H1 (cell line): ENCODE measurements around the gene DZIP1L. TPM values are rescaled to one million over a fixed set of nuclear protein-coding genes. Genes with fewer than 3 reads are reported as not detected.

Experiments
- CTCF ChIA-PET: fragments of 300-600 bp; sonication (Branson Sonifier 250); formaldehyde crosslinking; loops from one replicate; lab custom pipeline; 2021; ENCODE audit not compliant: partially characterized antibody; lab: Charles Lee
- POLR2A ChIA-PET: fragments of 300-600 bp; sonication (Branson Sonifier 250); formaldehyde crosslinking; loops from one replicate; lab custom pipeline; 2021; ENCODE audit warnings: inconsistent platforms; ENCODE audit not compliant: partially characterized antibody; lab: Charles Lee
- DNase-seq, 2 experiments: peaks; one replicate each; pipeline versions ENCODE4 v3.0.0 to v3.0.0-alpha.2; 2010 to 2022; ENCODE audit warnings: low spot score in 2 of 2, low read depth in 1 of 2, mixed read lengths in 1 of 2
- FAIRE-seq: peaks from 2 replicates; lab custom pipeline; 2011; peaks lifted over from hg19 to GRCh38; lab: Jason Lieb, UNC
- H2AFZ ChIP-seq: 2 replicates; pipeline ENCODE4 v1.8.1; 2012; ENCODE audit warnings: low read length, inconsistent platforms
- H2AK5ac ChIP-seq: 2 replicates; pipeline ENCODE4 v1.6.1; 2013; ENCODE audit warnings: low read depth, low read length
- H2BK120ac ChIP-seq: replicated peaks from 2 replicates; pipeline ENCODE3; 2013; ENCODE audit warnings: low read depth, low read length, inconsistent platforms
- H2BK12ac ChIP-seq: 2 replicates; pipeline ENCODE4 v1.6.1; 2013; ENCODE audit warnings: low read depth, low read length
- H2BK15ac ChIP-seq: 2 replicates; pipeline ENCODE4 v1.6.1; 2013; ENCODE audit warnings: low read length
- H2BK20ac ChIP-seq: 2 replicates; pipeline ENCODE4 v1.6.1; 2013; ENCODE audit warnings: low read length
- H2BK5ac ChIP-seq: 2 replicates; pipeline ENCODE4 v1.6.1; 2013; ENCODE audit warnings: low read depth, low read length
- H3K14ac ChIP-seq: 2 replicates; pipeline ENCODE4 v1.6.1; 2013; ENCODE audit warnings: inconsistent platforms; ENCODE audit not compliant: insufficient read length
- H3K18ac ChIP-seq: 2 replicates; pipeline ENCODE4 v1.6.1; 2013; ENCODE audit warnings: low read length; ENCODE audit errors: extremely low read depth
- H3K23ac ChIP-seq: 2 replicates; pipeline ENCODE4 v1.6.1; 2013; ENCODE audit warnings: inconsistent platforms; ENCODE audit not compliant: insufficient read length
- H3K23me2 ChIP-seq: 2 replicates; pipeline ENCODE4 v1.6.1; 2013; ENCODE audit warnings: low read depth, low read length
- H3K27ac ChIP-seq: 2 replicates; pipeline ENCODE4 v1.6.1; 2011; ENCODE audit warnings: low read depth, low read length, inconsistent platforms
- H3K27me3 ChIP-seq, 4 experiments: replicated peaks in 1 of 4; 1 replicate in 1 of 4; 2 replicates in 3 of 4; pipeline versions ENCODE4 v1.6.1 to v1.8.1; 2011 to 2013; ENCODE audit warnings: low read length in 3 of 4, mild to moderate bottlenecking in 3 of 4, inconsistent platforms in 2 of 4, mixed read lengths in 2 of 4, moderate library complexity in 1 of 4; ENCODE audit not compliant: control insufficient read depth in 3 of 4, insufficient read depth in 3 of 4; ENCODE audit errors: extremely low read depth in 1 of 4
- H3K36me3 ChIP-seq, 4 experiments: 2 replicates each; pipeline versions ENCODE4 v1.6.1 to v1.8.1; 2011 to 2013; ENCODE audit warnings: mild to moderate bottlenecking in 4 of 4, low read length in 3 of 4, moderate library complexity in 2 of 4, control low read depth in 1 of 4, inconsistent platforms in 1 of 4; ENCODE audit not compliant: insufficient read depth in 4 of 4, control insufficient read depth in 2 of 4
- H3K4ac ChIP-seq: replicated peaks from 2 replicates; pipeline ENCODE3; 2013; ENCODE audit warnings: low read length, low read depth, mixed read lengths, inconsistent platforms; ENCODE audit not compliant: insufficient read length
- H3K4me1 ChIP-seq, 4 experiments: replicated peaks in 1 of 4; 1 replicate in 1 of 4; 2 replicates in 3 of 4; pipeline versions ENCODE4 v1.6.1 to v1.8.1; 2011 to 2013; ENCODE audit warnings: low read length in 3 of 4, inconsistent platforms in 2 of 4, mixed read lengths in 1 of 4; ENCODE audit not compliant: insufficient read depth in 4 of 4, control insufficient read depth in 3 of 4
- H3K4me2 ChIP-seq, 2 experiments: 2 replicates each; pipeline versions ENCODE4 v1.6.1 to v1.8.1; 2011 to 2013; ENCODE audit warnings: low read depth in 2 of 2, low read length in 2 of 2, control low read depth in 1 of 2, inconsistent platforms in 1 of 2, mild to moderate bottlenecking in 1 of 2; ENCODE audit not compliant: insufficient read depth in 1 of 2
- H3K4me3 ChIP-seq, 4 experiments: fragments of 200-600, 300-600 bp in 1 of 4; sonication (generic), shearing (Covaris generic), sonication (Bioruptor Twin) in 1 of 4; 2 replicates each; pipeline versions ENCODE4 v1.5.1 to v1.8.1; 2011 to 2016; ENCODE audit warnings: low read length in 4 of 4, low read depth in 3 of 4, control low read depth in 2 of 4, inconsistent platforms in 2 of 4, mild to moderate bottlenecking in 2 of 4, mixed read lengths in 1 of 4, moderate library complexity in 1 of 4; ENCODE audit not compliant: insufficient read depth in 2 of 4; ENCODE audit errors: extremely low read depth in 1 of 4
- H3K56ac ChIP-seq: replicated peaks from 2 replicates; pipeline ENCODE3; 2013; ENCODE audit warnings: low read depth, mild to moderate bottlenecking, mixed read lengths, low read length, inconsistent platforms; ENCODE audit not compliant: insufficient read length
- H3K79me1 ChIP-seq: 2 replicates; pipeline ENCODE4 v1.6.1; 2013; ENCODE audit warnings: low read depth, low read length, control low read depth
- H3K79me2 ChIP-seq, 2 experiments: 2 replicates each; pipeline versions ENCODE4 v1.6.1 to v1.8.1; 2012 to 2013; ENCODE audit warnings: low read length in 2 of 2, mild to moderate bottlenecking in 2 of 2, inconsistent platforms in 1 of 2; ENCODE audit not compliant: insufficient read depth in 2 of 2, control insufficient read depth in 1 of 2
- H3K9ac ChIP-seq, 4 experiments: replicated peaks in 1 of 4; 1 replicate in 1 of 4; 2 replicates in 3 of 4; pipeline versions ENCODE4 v1.6.1 to v1.8.1; 2011 to 2013; ENCODE audit warnings: low read depth in 3 of 4, low read length in 3 of 4, control low read depth in 2 of 4, mild to moderate bottlenecking in 2 of 4, moderate library complexity in 2 of 4, inconsistent platforms in 1 of 4; ENCODE audit errors: extremely low read depth in 1 of 4
- H3K9me3 ChIP-seq, 2 experiments: 2 replicates each; pipeline versions ENCODE4 v1.6.1 to v1.8.1; 2012 to 2013; ENCODE audit warnings: mild to moderate bottlenecking in 2 of 2, moderate library complexity in 2 of 2, control low read depth in 1 of 2, inconsistent platforms in 1 of 2, low read depth in 1 of 2, low read length in 1 of 2, mixed read lengths in 1 of 2; ENCODE audit not compliant: insufficient read depth in 2 of 2
- H4K20me1 ChIP-seq, 2 experiments: replicated peaks in 1 of 2; 2 replicates each; pipeline versions ENCODE3 to v1.8.1; 2011 to 2013; ENCODE audit warnings: inconsistent platforms in 2 of 2, low read length in 2 of 2, mild to moderate bottlenecking in 1 of 2; ENCODE audit not compliant: insufficient read depth in 2 of 2, control insufficient read depth in 1 of 2
- H4K5ac ChIP-seq: 2 replicates; pipeline ENCODE4 v1.6.1; 2013; ENCODE audit warnings: low read length, low read depth, mixed read lengths, inconsistent platforms; ENCODE audit not compliant: insufficient read length
- H4K8ac ChIP-seq: 2 replicates; pipeline ENCODE4 v1.8.0; 2013; ENCODE audit warnings: mild to moderate bottlenecking, moderate library complexity, low read length, inconsistent platforms; ENCODE audit not compliant: insufficient read depth; ENCODE audit errors: extremely low read depth
- H4K91ac ChIP-seq: replicated peaks from 2 replicates; pipeline ENCODE3; 2013; ENCODE audit warnings: low read length, mixed read lengths, inconsistent platforms; ENCODE audit not compliant: insufficient read length
- BACH1 ChIP-seq: IDR thresholded peaks from 2 replicates; pipeline ENCODE4 v1.6.1; 2012; ENCODE audit warnings: low read length, improper control_type of control experiment
- BCL11A ChIP-seq, 2 experiments: IDR thresholded peaks; one replicate each; pipeline ENCODE4 v1.6.1; 2011; ENCODE audit warnings: low read depth in 2 of 2, low read length in 2 of 2, mild to moderate bottlenecking in 2 of 2
- CBX5 ChIP-seq: fragments of 300-800, 300-1000 bp; sonication (generic); IDR thresholded peaks from 2 replicates; pipeline ENCODE4 v1.7.1; 2016; ENCODE audit warnings: antibody characterized with exemption, low read length, low read depth
- EP300 ChIP-seq, 2 experiments: IDR thresholded peaks; 1 replicate in 1 of 2; 2 replicates in 1 of 2; pipeline ENCODE4 v1.6.1; 2011 to 2012; ENCODE audit warnings: low read depth in 2 of 2, low read length in 2 of 2, mild to moderate bottlenecking in 2 of 2, borderline replicate concordance in 1 of 2, inconsistent platforms in 1 of 2, moderate library complexity in 1 of 2
- GABPA ChIP-seq: IDR thresholded peaks from 2 replicates; pipeline ENCODE4 v1.6.1; 2011; ENCODE audit warnings: mild to moderate bottlenecking, low read length, moderate library complexity, borderline replicate concordance; ENCODE audit not compliant: insufficient read depth
- KDM1A ChIP-seq: fragments of 200-600, 300-600 bp; sonication (generic); IDR thresholded peaks from 2 replicates; pipeline ENCODE4 v1.7.1; 2016; ENCODE audit warnings: mild to moderate bottlenecking, low read length, borderline replicate concordance
- KDM5A ChIP-seq: fragments of 200-600 bp; IDR thresholded peaks from 2 replicates; pipeline ENCODE4 v1.7.1; 2012; ENCODE audit warnings: mild to moderate bottlenecking, low read length, inconsistent platforms, mixed read lengths
- NRF1 ChIP-seq: IDR thresholded peaks from 2 replicates; pipeline ENCODE4 v1.6.1; 2011; ENCODE audit warnings: mild to moderate bottlenecking, low read depth, low read length, improper control_type of control experiment
- RBBP5 ChIP-seq: IDR thresholded peaks from 2 replicates; pipeline ENCODE4 v1.7.1; 2012; ENCODE audit warnings: low read depth, mild to moderate bottlenecking, inconsistent platforms, low read length, moderate library complexity, borderline replicate concordance
- SRF ChIP-seq: IDR thresholded peaks from 2 replicates; pipeline ENCODE4 v1.6.1; 2011; ENCODE audit warnings: mild to moderate bottlenecking, low read depth, low read length, moderate library complexity
- SUZ12 ChIP-seq: fragments of 200-600 bp; sonication (generic); IDR thresholded peaks from 2 replicates; pipeline ENCODE4 v1.6.1; 2012; ENCODE audit warnings: mild to moderate bottlenecking, inconsistent platforms, low read length, moderate library complexity, mixed read lengths
- TAF7 ChIP-seq: optimal IDR thresholded peaks from 2 replicates; pipeline ENCODE3; 2011; ENCODE audit warnings: low read depth, mild to moderate bottlenecking, inconsistent platforms, low read length, moderate library complexity, borderline replicate concordance
- WGBS, 2 experiments: shearing (Covaris generic) in 1 of 2; methylation state at CpG; one replicate each; pipeline versions ENCODE4 v1.1.6 to v1.1.7; 2013 to 2015; ENCODE audit warnings: low lambda C conversion rate in 2 of 2, mixed read lengths in 2 of 2, inconsistent platforms in 1 of 2, low coverage in 1 of 2, missing lambda C conversion rate in 1 of 2; ENCODE audit not compliant: insufficient replicate concordance in 2 of 2, insufficient coverage in 1 of 2, insufficient read length in 1 of 2; ENCODE audit errors: extremely low coverage in 1 of 2, missing lambda C conversion rate in 1 of 2; 5-methylcytosine and 5-hydroxymethylcytosine counted together
- polyA plus RNA-seq, 7 experiments: library from polyadenylated mRNA; depleted of rRNA in 3 of 7; stranded (reverse) in 5 of 7; unstranded in 2 of 7; fragments of >200 nt in 5 of 7; fragments of 200-250 nt in 2 of 7; gene quantifications; 1 replicate in 5 of 7; 2 replicates in 1 of 7; 4 replicates in 1 of 7; pipeline versions ENCODE4 v1.2.1 to v1.2.3, GENCODE V29; 2011 to 2013; ENCODE audit warnings: missing spikeins in 2 of 7, mixed read lengths in 2 of 7
- total RNA-seq: library from RNA; stranded (reverse); fragmentation: NEBNext Ultra II Directional; extraction: Animal tissue kit (Norgen Biotek cat#: 25700); gene quantifications from 2 replicates; pipeline ENCODE4 v1.2.1, GENCODE V29; 2021
- TF ChIP-seq, protein P1 (sequence below): IDR thresholded peaks from 2 replicates; pipeline ENCODE4 v1.6.1; 2011; ENCODE audit warnings: low read length, improper control_type of control experiment

The DZIP1L gene
- total and polyA plus RNA-seq, 2 of the 8 experiments (the other 6 are each of a cell fraction or from before 2014, with no cell fraction given), result 6.5 to 8.3 TPM

DNA sequence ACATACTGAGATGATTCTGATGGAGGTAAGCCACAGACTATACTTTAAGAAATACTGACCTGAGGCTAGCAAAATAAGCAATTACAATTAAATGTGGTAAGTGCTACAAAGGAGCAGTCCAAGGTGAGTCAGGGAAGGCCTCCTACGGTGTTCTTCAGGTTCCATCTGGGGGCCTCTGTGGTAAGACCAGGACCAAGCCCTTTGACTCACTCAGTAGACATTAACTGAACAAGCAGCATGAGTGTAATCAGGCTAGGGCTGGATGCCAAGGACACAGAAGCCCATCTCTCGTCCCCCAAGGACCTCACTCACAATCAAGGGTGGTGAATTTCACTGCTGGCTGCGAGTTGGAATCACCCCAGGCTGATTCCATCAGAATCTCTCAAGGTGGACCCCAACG lies 37.3 kb downstream of the DZIP1L start:
- Histone ChIP-seq H4K91ac (no peak overlapping the region), H2AK5ac (no peak overlapping the region), H3K79me1 (no peaks in the 10 kb centered on the region), H3K27me3 (no peaks in the 10 kb centered on the region), H2BK20ac (no peak overlapping the region), H3K4me1 (peaks cover 0 to 2% (median 0%) of the 10 kb centered on the region in 4 experiments; a peak in 2 of 7 replicates), H3K18ac (no peak overlapping the region), H2BK120ac (no peak overlapping the region), H3K4me3 (no peak overlapping the region), H3K36me3 (peaks cover 2 to 15% (median 5%) of the 10 kb centered on the region in 4 experiments; a peak in 6 of 8 replicates), H3K4ac (no peak overlapping the region), H3K4me2 (no peak overlapping the region), H4K20me1 (no peaks in the 10 kb centered on the region), H4K5ac (no peak overlapping the region), H2AFZ (no peak overlapping the region), H3K9ac (no peak overlapping the region), H3K9me3 (no peaks in the 10 kb centered on the region), H4K8ac (no peak overlapping the region), H2BK15ac (no peak overlapping the region), H2BK12ac (no peak overlapping the region), H3K23ac (no peak overlapping the region), H3K56ac (no peak overlapping the region), H2BK5ac (no peak overlapping the region), H3K27ac (no peak overlapping the region), H3K23me2 (no peaks in the 10 kb centered on the region), H3K79me2 (no peaks in the 10 kb centered on the region), H3K14ac (no peak overlapping the region)
- ChIA-PET CTCF (interaction anchor here (1.1 kb wide), 1 partner anchor 9 kb away, joined by 4 read pairs; no protein-coding TSS in a partner anchor), POLR2A (interaction anchor here (1.8 kb wide), 1 partner anchor 37 kb away, joined by 3 read pairs; the partner anchor contains the start of gene DZIP1L)
- FAIRE-seq (no peak), DNase-seq (no peak)
- TF ChIP-seq EP300 (IDR thresholded peaks at IDR 0.05; ENCODE audit: borderline replicate concordance in 1 of 2, low read depth in 2 of 2, low read length in 2 of 2) (no peak), SUZ12 (no peak), KDM5A (no peak), NRF1 (no peak), KDM1A (no peak), TAF7 (no peak), BCL11A (IDR thresholded peaks at IDR 0.05; ENCODE audit: low read depth in 2 of 2, low read length in 2 of 2) (no peak), RBBP5 (no peak), CBX5 (no peak), SRF (no peak), GABPA (no peak), BACH1 (no peak)
- TF ChIP-seq, protein P1, sequence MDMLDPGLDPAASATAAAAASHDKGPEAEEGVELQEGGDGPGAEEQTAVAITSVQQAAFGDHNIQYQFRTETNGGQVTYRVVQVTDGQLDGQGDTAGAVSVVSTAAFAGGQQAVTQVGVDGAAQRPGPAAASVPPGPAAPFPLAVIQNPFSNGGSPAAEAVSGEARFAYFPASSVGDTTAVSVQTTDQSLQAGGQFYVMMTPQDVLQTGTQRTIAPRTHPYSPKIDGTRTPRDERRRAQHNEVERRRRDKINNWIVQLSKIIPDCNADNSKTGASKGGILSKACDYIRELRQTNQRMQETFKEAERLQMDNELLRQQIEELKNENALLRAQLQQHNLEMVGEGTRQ, result no peak
- WGBS, 2 experiments, result 80% methylated on average over 4 of the region's 4 CpGs; no CpG with 5 or more reads in 1 of the 2 experiments
